22Rv1 (cell line): ENCODE data around the gene JADE2.

Experiments
- H3K27ac ChIP-seq: fragments of 450-650 bp; 2 replicates; pipeline ENCODE4 v1.5.1; 2017
- ZFX ChIP-seq: fragments of 450-650 bp; IDR thresholded peaks from 2 replicates; pipeline ENCODE4 v1.6.1; 2017; ENCODE audit warnings: antibody characterized with exemption, borderline replicate concordance
- TF ChIP-seq, protein P1 (sequence below): fragments of 450-650 bp; IDR thresholded peaks from 2 replicates; pipeline ENCODE4 v1.5.1; 2017; ENCODE audit warnings: mild to moderate bottlenecking

Gene JADE2

DNA sequence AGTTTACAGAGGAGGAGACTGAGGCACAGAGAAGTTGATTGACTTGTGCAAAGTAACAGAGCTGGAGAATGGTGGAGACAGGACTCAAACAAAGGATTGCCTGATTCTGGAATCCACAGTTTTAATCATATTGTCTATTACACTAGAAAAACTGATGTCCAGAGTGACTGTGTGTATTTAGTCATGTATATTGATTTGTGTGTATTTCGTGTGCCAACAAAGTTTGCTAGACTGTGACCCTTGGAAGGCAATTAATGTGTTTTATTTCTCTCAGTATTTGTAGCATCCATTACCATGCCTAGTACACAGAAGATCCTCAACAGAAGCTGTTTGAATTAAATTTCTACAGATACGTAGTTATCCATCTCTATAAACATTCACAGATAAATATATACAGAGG, 5.5 kb upstream of the JADE2 start:
- no peak overlapping the region for H3K27ac ChIP-seq
- TF ChIP-seq, protein P1, sequence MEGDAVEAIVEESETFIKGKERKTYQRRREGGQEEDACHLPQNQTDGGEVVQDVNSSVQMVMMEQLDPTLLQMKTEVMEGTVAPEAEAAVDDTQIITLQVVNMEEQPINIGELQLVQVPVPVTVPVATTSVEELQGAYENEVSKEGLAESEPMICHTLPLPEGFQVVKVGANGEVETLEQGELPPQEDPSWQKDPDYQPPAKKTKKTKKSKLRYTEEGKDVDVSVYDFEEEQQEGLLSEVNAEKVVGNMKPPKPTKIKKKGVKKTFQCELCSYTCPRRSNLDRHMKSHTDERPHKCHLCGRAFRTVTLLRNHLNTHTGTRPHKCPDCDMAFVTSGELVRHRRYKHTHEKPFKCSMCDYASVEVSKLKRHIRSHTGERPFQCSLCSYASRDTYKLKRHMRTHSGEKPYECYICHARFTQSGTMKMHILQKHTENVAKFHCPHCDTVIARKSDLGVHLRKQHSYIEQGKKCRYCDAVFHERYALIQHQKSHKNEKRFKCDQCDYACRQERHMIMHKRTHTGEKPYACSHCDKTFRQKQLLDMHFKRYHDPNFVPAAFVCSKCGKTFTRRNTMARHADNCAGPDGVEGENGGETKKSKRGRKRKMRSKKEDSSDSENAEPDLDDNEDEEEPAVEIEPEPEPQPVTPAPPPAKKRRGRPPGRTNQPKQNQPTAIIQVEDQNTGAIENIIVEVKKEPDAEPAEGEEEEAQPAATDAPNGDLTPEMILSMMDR: no peak

DNA sequence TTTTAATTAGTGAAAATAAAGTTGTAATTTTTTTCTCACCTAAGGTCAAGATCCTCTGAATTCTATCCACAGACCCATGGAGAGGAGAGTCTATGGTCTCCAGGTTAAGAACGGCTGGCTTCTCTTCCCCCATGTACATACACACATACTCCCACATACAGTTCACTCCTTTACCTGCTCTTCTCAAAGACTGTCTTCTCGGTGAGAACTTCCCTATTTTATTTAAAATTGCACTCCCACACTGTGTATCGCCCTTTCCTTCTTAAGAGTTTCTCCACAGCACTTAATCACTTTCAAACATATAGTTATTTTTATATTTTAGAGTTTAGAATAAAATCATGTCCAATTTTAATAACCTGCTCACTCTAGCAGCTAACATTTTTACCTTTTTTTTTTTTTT, 3.6 kb upstream of the JADE2 start:
- no peak overlapping the region for H3K27ac ChIP-seq
- TF ChIP-seq, protein P1: no peak
- TF ChIP-seq ZFX: no peak

DNA sequence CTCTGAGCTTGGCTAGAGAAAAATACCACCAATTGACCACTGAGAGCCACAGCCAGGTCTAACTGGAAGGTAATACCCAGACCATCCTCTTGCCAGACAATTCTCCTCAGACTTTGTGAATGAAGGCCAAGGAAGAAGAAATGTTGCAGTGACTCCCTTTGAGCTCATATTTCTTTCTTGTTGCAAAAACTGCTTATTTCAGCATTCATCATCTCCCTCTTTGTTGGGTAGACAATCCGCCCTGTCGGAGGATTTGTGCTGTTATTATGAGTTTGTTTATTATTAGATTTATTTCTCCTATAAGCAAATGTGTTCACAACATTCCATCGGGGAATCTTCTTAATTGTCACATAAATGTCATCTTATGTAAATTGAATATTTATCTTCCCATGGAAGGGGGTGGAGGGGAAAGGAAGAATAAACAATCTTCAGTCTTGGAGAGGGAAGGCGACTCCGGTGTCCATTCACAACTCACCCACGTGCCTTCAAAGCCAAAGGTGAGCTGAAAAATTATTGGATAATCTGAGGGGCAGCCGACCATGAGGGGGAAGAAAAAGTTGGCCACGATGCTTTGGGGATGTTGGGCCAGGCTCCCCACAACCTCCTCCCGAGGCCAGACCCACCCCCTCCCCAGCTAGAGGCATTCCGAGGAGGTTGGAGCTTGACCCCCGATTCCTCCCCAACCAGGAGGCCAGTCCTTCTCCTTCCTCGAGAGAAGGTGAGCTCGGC, 1.8 kb upstream of the JADE2 start:
- no peak for TF ChIP-seq ZFX
- TF ChIP-seq, protein P1: no peak
- peak overlapping the region; percentile 97 for H3K27ac ChIP-seq

DNA sequence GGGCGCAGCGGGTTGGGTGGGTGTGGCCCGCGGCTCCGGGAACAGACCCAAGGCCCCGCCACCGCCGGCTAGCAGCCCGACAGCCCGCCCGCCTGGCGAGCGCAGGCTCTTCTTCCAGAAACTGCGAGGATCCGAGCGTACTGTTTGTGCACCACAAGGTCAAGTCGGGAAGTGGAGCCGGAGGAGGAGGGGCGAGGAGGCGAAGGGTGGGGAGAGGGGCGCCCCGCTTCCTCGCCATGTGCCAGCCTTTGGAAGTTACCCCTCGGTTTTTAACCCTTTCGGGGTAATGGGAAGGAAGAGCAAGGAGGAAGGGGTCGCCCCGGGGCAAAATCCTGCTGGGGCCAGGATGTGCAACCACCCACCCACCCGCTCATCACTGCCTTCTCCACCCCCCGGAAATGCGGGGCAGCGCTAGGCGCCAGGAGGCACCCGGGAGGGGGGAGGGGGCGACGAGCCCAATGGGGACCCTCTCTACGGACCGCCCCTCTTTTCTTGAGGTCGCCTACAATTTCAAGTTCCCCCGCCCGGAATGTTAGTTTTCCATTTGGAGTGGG, 1.1 kb upstream of the JADE2 start:
- H3K27ac ChIP-seq: peak overlapping the region; percentile 97
- TF ChIP-seq, protein P1: 0 out of 2 replicates have a peak, but pooled peaks have one; percentile 7
- no peak for TF ChIP-seq ZFX

DNA sequence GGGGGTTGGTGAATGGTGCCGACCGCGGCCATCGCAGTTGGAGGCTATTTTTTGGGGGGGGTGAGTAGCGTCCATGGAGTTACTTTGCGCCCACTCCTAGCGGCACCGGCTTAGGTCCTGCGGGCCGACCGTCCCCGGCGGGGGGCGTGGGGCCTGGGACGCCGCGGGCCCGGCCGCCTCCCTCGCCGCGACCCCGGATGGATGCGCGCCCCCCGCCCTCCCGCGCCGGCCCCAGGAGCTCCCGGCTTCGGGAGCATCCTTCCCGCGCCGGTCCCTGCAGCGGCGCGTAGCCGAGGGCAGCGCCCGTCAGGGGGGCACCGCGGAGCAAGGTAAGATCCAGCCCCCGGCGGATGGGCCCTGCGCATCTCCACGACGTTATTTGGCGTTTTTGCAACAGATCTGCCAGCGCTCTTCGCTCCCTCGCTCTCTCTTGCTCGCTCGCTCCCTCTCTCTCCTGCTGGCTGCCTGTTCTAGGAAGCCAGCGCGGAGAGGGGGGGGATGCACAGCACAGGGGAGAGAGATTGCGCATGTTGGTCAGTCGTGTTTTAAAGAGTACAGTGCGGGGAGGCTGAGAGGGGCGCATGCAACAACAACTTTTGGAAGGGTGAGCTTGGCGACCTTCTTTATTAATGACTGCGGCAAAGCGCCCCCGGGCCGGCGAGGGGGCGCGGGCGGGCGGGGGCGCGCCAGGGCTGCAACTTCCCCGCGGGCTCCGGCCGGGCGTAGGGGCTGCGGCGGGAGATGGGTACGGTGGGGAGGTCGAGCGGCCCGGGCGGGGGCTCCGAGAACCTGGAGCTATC, 413 bp downstream of the JADE2 start:
- TF ChIP-seq ZFX: no peak
- TF ChIP-seq, protein P1: no peak
- H3K27ac ChIP-seq: peak overlapping the region; percentile 97

DNA sequence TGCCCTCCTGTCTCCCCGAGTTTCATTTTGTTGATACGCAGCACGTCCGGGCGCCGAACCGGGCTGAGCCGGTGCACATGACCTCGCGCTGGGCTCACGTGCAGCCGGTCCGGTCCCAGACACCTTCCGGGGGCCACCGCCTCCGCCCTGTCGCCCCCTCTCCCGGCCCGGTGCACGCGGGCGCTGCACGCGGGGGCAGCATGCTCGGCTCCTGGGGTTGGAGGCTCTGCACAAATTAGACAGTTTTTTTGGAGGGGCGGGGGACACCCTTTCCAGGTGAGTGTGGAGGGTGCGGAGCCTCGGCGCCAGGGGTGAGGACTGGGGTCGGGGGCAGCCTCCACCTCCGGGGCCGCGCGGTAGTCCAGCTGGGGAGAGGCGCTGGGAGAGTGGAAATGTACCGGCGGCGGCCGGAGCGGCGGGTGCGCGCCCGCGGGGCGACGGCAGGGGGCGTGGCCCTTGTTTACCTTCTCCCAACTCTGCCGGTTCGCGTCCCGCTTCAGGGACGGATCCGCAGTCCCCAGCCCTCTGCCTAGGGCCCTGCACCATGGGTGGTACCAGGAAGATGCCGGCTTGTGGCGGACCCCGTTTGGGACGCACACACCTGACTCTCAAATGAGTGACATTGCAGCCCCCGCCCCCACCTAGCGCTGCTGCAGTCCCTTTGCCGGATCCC, 1.1 kb downstream of the JADE2 start:
- TF ChIP-seq ZFX: no peak
- TF ChIP-seq, protein P1: no peak
- peak overlapping the region; percentile 97 for H3K27ac ChIP-seq
